22Rv1 (cell line): ENCODE data around the gene RNU1-3.
A peak's percentile ranks its signal among the peaks of the same experiment; 100 is the strongest.
"Not testable (repeated sequence)": the region's sequence is repeated elsewhere in the genome, so short reads cannot be mapped to it uniquely, and the experiment has no call there.

Source experiments
- H3K27ac ChIP-seq: fragments of 450-650 bp; 2 replicates; pipeline ENCODE4 v1.5.1; 2017
- ZFX ChIP-seq: fragments of 450-650 bp; IDR thresholded peaks from 2 replicates; pipeline ENCODE4 v1.6.1; 2017; ENCODE audit warnings: antibody characterized with exemption, borderline replicate concordance
- TF ChIP-seq, protein P1 (sequence below): fragments of 450-650 bp; IDR thresholded peaks from 2 replicates; pipeline ENCODE4 v1.5.1; 2017; ENCODE audit warnings: mild to moderate bottlenecking

The RNU1-3 gene

DNA sequence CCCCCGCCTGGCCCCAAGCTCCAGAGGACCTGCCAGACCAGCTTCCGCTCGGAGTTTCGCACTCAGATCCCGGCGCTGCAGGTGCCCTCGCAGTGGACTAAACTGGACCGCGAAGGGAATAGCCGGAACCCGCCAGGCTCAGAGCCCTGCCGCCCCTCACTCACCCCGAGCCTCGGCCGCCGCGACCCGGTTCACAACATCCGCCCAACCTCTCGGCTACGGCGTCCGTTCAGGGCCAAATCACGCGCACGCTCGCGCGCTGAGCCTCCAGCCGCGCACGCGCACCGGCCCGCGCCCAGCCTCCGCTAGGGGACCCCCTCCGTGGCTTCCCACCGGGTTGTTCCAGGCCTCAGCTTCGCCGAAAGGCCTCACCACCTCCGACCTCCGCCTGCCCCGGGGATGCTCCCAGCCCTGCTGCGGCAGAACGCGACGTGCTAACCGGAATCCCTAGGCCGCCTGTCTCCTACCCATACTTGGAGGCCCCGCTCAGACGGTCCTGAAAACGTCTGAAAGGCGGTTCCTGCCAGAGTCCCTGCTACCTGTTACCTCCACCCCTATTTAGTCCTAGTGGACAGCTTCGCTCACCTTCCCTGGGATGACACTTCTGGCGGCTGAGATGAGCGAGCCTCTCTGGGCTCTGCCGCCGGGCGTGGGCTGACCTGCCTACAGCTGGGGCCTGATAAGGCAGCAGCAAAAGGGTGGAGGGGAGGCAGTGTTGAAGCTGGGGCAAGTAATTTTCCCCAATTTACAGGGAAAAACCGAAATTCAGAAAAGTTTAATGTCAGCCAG is 22.1 kb downstream of the RNU1-3 start:
- peak overlapping the region; percentile 77 for H3K27ac ChIP-seq
- TF ChIP-seq, protein P1, sequence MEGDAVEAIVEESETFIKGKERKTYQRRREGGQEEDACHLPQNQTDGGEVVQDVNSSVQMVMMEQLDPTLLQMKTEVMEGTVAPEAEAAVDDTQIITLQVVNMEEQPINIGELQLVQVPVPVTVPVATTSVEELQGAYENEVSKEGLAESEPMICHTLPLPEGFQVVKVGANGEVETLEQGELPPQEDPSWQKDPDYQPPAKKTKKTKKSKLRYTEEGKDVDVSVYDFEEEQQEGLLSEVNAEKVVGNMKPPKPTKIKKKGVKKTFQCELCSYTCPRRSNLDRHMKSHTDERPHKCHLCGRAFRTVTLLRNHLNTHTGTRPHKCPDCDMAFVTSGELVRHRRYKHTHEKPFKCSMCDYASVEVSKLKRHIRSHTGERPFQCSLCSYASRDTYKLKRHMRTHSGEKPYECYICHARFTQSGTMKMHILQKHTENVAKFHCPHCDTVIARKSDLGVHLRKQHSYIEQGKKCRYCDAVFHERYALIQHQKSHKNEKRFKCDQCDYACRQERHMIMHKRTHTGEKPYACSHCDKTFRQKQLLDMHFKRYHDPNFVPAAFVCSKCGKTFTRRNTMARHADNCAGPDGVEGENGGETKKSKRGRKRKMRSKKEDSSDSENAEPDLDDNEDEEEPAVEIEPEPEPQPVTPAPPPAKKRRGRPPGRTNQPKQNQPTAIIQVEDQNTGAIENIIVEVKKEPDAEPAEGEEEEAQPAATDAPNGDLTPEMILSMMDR = peak; percentile 64

DNA sequence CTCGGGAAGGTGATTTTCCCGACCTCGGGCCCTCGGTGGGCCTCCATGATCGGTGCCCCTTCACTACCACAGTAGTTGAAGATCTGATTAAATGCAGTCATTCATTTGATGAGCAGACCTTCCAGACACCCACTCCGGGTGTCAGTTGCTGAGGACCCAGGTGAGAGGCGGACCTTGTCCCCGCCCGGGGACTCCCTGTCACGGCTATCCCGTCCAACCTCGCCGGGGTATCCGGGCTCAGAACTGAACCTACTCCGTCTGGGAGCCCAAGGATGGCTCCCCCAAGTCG is 22.6 kb downstream of the RNU1-3 start:
- TF ChIP-seq, protein P1 = no peak
- no peak for TF ChIP-seq ZFX
- H3K27ac ChIP-seq = peak overlapping the region; percentile 77

DNA sequence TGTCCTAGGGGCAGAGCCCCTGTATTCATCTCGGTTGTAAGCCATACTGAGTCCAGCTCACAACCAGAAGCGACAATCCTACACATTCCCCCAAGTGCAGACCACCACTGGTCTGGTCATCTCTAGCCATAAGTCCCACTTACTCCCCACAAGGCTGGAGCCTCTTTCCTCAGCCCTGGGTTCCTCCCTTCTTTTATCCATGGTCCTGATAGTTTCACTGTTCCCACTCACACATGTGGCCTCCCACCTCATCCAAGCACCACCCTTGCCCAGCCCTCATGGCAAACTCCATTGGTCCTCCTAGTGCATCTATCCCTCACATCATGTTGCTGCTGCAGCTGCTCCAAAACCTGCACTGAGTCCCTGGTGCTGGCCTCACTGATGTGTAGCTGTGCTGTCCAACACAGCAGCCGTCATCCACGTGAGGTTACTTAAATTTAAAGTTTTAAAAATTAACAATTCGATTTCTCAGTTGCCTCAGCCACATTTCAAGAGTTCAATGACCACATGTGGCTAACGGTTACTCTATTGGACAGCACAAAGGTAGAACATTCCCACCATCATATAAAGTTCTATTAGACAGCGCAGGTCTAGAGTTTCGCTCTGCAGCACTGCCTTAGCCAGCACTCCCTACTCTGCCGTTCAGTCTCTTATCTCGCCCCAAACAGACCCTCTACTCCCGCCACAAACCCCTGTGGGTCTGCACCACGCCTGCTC is 23.1 kb downstream of the RNU1-3 start:
- H3K27ac ChIP-seq = peak overlapping the region; percentile 77

DNA sequence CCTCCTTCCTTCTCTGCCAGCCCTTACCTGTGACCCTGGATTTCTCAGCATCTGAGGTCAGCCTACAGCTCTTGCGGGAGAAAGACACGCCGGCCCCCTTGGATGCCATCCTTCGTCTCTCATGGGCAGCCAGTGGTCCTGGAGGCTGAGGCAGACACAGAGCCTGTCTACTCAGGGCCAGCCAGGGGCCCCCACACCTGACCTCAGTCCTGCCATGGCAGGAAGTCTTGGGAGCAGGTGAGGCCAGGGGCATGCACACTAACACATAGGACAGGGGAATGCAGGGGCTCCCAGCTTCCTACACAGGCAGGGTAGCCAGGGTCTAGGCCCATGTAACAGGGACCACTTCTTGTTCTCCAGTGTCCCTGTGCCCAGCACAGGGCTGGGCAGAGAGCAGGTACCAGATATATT is 23.7 kb downstream of the RNU1-3 start:
- not testable (repeated sequence) for H3K27ac ChIP-seq

DNA sequence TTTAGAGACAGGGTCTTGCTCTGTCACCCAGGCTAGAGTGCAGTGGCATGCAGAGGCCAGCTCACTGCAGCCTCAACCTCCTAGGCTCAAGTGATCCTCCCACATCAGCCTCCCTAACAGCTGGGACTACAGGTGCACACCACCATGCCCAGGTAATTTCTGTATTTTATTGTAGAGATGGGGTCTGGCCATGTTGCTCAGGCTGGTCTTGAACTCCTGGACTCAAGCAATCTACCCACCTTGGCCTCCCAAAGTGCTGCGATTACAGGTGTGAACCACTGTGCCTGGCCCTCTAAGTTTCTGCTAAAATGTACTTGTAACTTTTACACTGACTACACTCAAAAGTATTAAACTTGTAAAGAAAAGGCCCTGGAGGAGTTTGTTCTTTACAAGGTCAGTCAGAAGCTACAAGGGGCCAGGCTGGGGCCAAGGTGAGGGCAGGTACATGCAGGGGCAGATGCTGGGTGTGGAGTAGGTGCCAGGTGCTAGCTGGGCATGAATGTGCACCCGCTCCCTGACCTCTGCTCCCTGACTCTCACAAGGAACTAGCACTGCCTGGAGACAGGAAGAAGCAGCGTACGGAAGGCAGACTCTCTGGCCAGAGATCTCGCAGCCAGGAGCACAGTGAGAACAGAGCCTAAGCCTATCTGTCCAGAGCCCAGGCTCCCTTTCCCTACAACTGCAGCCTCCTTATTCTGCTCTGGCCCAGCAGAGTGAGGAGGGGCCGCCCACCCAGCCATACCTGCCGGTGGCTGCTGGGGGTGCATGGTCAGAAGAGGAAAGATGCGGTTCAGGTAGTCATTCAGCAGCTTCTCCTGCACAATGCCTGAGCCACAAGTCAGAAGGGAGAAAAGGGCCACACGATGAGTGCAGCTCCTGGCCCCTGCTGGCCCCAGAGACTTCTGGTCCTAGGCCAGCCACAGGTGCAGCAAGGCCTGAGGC is 24.5 kb downstream of the RNU1-3 start:
- not testable (repeated sequence) for H3K27ac ChIP-seq

DNA sequence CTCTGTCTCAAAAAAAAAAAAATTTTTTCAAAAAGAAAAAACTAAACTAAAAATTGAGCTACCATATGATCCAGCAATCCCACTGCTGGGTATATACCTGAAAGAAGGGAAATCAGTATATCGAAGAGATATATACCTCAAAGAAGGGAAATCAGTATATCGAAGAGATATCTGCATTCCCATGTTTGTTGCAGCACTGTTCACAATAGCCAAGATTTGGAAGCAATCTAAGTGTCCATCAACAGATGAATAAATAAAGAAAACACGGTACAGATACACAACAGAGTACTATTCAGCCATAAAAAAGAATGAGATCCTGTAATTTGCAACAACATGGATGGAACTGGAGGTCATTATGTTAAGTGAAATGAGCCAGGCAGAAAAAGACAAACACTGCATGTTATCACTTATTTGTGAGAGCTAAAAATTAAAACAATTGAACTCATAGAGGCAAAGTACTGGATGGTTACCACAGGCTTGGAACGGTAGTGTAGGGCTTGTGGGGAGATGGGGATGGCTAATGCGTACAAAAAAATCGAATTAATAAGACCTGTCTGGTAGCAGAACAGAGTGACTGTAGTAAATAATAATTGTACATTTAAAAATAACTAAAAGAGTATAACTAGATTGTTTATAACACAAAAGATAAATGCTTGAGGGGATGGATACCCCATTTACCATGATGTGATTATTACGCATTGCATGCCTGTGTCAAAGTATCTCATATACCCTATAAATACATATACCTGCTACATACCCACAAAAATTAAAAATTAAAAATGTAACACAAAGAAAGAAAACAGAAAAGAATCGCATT is 25.4 kb downstream of the RNU1-3 start:
- H3K27ac ChIP-seq = not testable (repeated sequence)

DNA sequence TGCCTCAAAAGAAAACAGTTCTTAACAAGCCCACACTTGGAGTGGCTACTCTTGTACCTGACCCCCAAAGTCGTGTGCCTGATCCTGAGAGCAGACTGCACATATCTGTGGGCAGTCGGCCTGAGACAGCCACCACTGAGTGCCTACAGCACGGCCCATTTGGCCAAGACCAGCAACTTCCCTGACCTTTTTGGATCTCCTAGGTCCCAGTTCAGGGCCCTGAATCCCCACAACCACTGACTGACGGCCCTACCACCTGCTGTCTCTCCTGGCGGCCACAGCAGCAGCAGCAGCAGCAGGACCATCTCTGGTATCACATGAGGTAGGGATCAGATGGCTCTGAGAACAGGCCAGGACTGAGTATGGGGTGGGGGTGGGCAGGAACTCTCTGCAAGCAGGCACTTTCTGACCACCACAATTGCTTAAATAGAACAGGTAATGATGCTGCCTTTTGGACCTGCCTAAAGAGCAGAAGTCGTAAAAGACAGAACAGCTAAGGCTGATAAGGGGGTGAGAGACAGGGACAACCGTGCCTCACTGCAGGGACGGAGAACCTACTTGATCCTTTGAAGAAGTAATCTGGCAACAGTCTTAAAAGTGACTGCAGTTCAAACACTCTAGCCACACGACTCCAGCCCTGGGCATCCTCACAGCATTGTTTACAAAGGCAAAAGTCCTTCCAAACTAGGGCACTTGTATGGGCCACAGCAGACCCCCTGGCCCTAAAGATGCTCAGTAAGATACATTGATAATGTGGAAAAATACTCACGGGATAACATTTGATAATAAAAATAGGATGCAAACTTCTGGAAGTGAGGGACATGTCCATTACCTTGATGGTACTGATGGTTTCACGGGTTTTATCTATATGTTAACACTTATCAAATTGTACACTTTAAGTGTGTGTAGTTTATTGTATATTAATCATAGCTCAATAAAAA is 27.4 kb downstream of the RNU1-3 start:
- H3K27ac ChIP-seq = not testable (repeated sequence)

DNA sequence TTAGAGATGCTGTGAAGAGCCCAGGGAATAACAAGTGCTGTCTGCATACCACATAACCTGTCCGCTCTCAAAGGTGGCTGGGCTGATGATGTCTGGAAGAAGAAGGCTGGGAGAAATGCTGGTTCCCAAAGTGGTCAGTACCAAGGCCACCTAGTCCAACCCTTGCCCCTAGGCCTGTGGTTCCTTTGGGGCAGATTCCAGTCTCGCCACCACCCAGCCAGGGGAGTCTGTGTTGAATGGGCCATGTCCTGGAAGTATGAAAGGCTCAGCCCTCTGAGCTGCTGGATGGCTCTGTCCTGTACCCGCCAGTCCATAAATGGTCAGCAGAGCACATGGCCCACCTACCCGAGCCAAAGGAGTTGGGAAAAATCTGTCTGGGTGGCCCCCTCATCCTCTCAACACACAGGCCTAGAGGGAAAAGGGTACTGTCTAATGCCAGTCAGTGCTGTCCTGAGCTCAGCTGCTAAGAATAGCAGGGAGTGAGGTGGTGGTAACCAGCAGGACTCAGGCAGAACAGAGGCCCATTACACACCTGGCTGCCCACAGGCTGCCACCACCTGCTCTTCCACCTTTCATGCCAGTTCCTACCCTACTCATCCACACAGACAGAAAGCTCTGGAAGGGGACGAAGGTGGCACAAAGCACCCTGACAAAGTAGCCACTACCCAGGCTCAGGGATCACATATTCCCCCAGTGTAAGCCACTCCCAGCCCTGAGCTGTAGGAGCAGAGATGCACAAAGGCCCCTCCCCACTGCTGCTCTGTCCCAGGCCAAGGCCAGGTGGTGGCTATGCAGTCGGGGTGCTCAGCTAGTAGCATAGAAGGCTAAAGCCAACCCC is 28.6 kb downstream of the RNU1-3 start:
- not testable (repeated sequence) for H3K27ac ChIP-seq

DNA sequence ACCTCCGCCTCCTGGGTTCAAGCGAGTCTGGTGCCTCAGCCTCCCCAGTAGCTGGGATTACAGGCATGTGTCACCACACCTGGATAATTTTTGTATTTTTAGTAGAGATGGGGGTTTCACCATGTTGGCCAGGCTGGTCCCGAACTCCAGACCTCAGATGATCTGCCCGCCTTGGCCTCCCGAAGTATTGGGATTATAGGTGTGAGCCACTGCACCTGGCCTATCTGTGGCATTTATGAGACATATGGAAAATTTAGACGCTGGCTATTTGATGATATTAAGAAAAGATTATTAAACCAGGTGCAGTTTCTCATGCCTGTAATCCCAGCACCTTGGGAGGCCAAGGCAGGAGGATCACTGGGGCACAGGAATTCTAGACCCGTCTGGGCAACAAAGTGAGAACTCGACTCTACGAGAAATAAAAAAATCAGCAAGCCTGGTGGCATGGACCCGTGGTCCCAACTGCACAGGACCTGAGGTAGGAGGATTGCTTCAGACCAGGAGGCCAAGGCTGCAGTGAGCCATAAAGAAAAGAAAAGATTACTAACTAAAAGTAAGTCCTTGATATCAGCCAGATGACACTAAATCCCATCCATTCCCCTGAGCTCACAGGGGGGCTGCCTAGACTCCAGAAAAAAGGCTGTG is 30.1 kb downstream of the RNU1-3 start:
- not testable (repeated sequence) for H3K27ac ChIP-seq

DNA sequence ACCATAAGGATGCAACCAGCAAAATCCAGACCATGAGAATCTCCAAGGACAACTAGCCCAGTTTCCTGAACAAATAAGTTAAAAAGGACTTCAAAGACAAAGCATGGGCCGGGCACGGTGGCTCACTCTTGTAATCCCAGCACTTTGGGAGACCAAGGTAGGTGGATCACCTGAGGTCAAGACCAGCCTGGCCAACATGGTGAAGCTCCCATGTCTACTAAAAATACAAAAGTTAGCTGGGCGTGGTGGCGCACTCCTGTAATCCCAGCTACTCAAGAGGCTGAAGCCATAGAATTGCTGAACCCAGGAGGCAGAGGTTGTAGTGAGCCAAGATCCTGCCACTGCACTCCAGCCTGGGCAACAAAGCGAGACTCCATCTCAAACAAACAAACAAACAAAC is 30.8 kb downstream of the RNU1-3 start:
- not testable (repeated sequence) for H3K27ac ChIP-seq

DNA sequence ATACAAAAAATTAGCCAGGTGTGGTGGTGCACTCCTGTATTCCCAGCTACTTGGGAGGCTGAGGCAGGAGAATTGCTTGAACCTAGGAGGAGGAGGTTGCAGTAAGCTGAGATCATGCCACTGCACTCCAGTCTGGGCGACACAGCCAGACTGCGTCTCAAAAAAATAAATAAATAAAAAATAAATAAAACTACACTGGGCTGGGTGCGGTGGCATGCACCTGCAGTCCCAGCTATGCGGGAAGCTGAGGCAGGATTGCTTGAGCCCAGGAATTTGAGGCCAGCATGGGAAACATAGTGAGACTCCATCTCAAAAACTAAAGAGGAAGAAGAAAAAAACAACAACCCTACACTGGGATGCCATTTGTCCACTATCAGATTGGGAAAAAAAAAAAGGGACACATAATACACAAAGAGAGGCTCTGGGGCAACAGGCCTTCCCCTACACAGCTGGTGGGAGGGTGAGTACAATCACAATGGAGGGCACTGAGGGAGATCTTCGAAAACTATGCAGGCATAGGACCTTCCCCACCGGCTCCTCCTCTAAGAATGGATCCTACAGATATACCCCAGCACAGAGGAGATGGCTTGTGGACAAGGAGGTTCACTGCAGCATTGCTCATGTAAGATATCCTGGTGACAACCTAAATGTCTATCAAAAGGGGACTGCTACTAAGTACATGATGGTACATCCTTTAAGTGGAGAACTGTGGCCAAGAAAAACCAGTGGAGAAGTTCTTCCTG is 33.0 kb downstream of the RNU1-3 start:
- H3K27ac ChIP-seq = not testable (repeated sequence)

DNA sequence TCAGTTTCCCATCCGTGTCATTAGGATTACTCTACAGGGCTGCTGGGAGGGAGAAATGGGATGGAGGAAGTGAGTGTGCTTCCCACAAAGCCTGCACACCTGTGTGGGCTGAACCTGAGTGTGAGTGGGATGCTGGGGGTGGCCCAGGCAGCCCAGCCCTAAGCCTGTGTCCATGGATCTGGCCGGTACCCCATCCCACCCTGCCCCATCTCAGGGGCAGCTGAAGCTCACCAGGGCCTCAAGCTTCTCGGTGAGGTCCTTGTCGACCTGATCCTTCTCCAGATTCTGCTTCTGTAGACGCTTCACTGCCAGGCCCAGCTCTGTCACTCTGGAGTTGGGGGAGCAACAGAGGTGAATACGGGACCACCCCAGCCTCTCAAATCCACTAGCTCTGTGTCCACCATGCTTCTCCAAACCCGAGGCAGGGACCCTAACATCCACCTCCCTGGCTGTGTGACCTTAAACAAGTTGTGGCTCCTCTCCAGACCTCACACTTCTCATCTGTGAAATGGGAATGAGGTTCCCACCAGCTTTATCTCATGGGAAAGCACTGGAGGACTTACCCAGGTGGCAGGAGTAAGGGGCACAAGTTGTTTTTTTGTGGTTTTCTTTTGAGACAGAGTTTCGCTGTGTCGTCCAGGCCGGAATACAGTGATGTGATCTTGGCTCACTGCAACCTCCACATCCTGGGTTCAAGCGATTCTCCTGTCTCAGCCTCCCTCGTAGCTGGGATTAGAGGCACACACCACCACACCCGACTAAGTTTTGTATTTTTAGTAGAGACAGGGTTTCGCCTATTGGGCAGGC is 34.5 kb downstream of the RNU1-3 start:
- H3K27ac ChIP-seq = not testable (repeated sequence)
